HG03060 (cell line): Measurements from ENCODE around the gene CHST11.
A peak's percentile ranks its signal among the peaks of the same experiment; 100 is the strongest.

Experiments
- ATAC-seq: cut with Tn5 transposase; IDR thresholded peaks from one replicate; pipeline ENCODE4 v1.9.1; 2021; ENCODE audit warnings: low read depth, moderate number of reproducible peaks; ENCODE audit not compliant: unreplicated experiment

The CHST11 gene

DNA sequence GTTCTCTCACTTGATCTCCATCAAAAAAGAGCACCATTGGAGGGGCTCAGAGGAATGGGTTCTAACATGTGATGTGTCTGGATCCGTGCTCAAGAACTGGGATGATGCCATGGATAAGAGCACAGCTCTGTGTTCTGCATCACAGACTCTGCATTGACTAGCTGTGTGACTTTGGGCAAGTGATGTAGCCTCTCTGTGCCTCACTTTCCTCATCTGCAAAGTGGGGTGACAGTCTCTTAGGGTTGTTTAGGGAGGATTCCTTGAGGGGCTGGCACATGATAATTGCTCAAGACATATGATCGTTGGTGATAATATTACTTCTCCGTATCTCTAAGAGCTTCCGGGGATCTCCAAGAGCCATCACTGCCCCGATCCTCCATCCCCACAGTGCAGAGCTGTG lies 202.3 kb downstream of the CHST11 start:
- ATAC-seq, result no peak

- ATAC-seq, result no peak
These were observed 205.5 kb downstream of the CHST11 start for GRCh38 chr12:104662203-104662602.

DNA sequence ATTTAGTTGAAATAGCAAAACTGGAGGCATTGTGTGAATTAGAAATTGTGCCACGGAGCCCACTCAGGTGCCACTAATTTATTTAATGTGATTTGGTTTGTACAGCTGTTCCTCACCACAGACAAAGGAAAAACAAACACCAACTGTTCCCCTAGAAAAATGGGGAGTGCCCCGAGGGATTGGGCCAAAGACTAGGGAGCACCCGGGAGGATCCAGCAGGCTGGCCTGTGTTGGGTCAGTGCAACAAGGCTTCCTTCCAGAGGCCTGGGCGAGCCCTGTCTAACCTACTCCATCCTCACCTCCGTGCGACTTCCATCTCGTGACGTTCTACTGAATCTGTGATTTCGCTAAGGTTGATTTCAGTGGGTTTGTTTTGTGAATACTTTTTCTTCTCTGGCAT lies 206.2 kb downstream of the CHST11 start:
- ATAC-seq, result no peak

- no peak for ATAC-seq
These were observed 207.6 kb downstream of the CHST11 start for GRCh38 chr12:104664351-104664750.

DNA sequence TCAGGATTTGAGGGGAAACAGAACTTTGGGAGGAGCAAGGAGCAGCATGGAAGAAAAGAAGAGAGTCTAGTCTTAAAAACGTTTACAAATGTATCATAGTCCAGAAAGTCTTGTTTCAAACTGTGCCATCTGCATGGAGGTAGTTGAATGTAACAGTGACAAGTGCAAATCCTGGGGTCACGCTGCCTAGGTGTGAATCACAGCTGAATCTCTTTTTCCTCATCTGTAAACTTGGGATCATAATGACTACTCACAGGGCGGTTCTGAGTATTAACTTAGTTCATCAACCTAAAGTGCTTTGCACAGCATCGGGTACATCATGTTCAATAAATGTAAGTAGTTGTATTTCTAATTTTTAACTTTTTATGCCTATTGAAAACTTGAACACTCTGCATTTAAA lies 208.5 kb downstream of the CHST11 start:
- ATAC-seq, result no peak

DNA sequence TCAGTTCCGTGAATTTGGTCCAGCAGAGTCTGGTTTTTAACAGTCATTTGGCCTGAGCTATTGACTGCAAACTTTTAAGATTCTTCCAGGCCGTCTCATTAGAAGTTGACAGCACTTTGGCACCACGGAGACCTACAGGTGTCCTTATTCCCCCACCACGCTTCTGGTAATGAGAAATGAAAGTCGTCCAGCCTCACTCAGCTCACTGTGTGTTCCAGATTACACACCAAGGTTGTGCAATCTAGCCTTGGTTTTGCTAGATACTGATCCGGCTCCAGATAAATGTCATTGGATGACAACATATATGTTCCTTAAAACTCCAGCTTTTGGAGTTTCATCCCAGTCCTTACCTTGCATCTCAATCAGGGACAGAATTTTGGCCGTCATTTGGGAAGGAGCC lies 210.4 kb downstream of the CHST11 start:
- no peak for ATAC-seq

- no peak for ATAC-seq
These were observed 211.5 kb downstream of the CHST11 start for GRCh38 chr12:104668274-104668718.

DNA sequence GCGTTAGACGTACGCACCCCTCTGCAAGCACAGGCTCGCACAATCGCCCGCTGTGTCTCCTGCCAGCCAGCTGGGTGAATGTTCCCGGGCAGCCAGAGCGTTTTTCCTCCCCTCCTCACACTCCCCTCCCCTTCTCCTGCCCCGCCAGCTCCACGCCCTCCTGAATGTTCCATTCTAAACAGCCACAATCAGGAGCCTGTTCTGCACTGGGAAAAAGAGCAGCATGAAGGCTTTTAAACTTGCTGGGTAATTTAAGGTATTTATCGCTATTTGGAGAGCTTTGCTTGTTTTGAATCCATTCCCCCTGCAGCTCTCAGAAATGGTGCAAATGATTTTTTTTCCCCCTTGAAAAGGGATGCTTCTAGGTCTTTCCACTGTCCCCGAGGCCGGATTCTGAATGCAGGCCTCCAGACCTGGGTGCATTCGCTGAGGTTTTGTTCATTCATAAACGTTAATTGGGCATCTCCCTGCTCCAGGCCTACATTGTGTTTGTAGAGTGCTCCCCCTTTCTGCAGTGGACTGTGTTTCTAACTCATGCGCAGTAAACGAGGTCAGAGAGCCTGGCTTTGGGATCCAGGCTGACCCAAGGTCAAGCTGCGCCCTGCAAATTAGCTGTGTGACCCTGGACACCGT lies 212.5 kb downstream of the CHST11 start:
- ATAC-seq, result no peak

DNA sequence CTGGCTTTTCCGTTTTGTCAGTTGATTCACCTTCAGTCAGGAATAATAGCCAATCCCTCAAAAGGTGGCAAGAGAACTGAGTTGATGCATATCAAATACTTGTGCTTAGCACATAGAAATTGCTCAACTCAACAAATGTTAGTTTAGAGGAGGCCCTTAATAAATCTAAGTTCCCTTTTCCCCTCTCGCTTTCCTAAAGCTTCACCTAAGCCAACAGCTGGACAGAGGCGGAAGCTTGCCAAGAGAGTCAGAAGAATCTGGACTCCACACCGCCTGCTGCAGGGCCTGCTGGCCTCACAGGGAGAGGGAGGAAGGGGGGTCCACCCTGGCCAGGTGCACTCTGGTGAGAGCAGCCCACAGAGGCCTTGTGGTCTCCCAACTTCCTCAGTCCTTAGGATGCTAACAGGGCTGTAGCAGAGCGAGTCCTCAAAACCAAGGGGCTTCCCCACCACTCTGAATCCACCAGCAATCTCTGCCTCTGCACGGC lies 213.1 kb downstream of the CHST11 start:
- no peak for ATAC-seq

GRCh38 chr12:104670439-104671408 lies 214.0 kb downstream of the CHST11 start:
- no peak for ATAC-seq

DNA sequence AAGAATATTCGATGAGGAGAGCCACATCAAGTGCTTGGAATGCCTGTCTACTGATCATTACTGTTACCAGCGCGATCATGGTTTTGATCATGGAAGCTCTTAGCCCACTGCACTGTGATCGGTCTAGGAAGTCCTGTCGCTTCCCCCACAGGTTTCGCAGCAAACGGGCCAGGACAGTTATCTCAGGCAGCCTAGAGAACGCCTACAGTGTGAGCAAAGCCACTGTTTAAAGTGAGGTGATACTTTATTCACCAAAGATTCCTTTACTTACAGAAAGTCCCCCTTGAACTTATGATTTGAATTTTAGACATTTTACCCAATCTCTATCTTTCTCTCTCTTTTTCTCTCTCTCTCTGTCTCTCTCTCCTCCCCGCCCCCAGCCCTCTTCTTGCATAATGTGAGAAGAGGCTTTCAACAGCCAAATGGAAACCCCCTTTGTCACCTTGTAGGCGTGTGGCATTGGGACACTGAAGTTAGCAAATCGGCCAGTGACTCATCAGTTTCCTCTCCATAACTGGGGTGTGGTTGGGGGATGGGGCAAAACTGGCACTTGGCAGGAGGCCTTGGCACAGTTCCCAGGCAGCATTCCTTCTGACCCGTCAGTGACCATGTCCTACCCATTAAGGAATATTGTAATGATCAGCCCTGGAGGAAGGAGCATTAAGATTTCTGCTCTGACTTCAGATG lies 214.8 kb downstream of the CHST11 start:
- ATAC-seq, result peak; percentile 64

DNA sequence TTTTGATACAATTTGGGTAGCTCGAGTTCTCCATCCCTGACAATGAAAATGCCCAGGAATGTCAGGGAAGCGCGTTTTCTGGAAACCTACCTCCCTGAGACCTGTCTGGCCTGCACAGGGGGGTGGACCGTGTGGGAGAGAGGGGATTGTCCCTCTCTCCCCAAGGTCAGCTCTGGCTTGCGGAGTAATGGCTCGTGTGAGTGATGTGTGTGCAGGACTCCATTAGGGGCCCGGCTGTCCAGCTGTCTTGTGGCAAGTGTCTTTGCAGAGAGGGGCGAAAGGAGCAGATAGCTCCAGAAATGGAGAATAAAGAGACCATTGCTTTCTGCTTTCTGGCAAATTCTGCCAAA lies 215.3 kb downstream of the CHST11 start:
- ATAC-seq, result no peak

GRCh38 chr12:104672501-104673265 lies 215.9 kb downstream of the CHST11 start:
- no peak for ATAC-seq

- no peak for ATAC-seq
These were observed 216.5 kb downstream of the CHST11 start for GRCh38 chr12:104673294-104673693.

DNA sequence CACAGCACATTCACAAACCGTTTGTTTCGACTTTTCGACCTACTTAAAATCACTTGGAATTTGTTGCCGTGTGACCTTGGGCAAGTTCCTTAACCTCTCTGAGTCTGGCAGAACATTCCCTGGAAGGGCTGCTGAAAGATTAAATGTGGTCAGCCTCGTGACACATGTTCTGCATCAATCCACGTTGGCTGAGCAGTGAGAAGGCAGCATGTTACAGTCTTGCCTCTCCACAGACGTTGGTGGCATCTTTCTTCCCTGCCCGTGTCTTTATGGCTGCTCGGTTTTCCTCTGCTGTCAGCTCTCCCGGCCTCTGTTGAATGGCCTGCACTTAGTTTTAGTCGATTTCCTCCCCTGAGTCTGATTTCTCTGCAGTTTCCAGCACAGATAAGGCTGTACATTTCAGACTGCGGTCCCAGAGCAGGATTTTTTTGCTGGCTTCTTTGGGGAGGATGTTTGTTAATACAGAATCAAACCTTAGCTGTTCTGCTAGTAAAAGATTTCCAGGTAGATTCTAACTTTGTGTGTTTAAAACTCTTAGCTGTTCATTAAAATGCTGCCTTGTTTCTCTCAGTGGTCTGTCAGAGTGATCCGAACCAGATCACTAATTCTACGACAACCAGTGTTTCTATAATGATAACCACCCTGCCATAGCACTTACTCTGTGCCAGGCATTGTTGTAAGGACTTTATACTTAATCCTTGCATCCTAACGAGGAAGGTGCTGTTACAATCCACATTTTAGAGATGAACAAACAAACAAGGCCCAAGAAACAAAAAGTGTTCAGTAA lies 217.1 kb downstream of the CHST11 start:
- ATAC-seq, result no peak

GRCh38 chr12:104676636-104677035 lies 219.9 kb downstream of the CHST11 start:
- no peak for ATAC-seq

DNA sequence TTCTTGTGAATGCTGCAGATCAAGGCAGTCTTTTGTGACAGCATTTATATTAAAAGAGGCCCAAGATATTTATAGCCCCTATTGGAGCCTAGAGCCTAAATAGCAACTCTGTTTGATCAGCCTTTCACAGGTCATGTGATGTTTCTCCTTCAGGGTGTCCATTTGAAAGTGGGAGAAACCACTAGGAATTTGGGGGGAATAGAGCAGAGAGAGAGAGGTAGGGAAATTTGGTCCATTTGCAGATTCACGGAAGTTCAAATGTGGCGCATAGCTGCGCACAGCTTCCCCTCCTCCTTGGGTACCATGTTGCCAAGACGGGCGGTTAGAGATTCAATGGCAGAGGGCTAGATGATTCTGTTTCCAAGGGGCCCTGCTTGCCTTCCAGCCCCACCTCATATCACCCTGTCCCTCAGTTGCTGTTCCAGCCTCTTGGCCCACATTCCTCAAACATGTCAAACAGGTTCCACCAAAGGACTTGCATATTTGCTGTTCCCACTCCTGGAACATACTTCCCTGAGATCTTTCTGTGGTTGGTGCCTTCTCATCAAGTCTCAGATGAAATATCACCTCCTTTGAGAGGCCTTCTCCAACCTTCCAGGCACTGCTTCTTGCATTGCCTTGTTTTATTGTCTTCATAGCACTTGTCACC lies 220.8 kb downstream of the CHST11 start:
- ATAC-seq, result no peak

- no peak for ATAC-seq
These were observed 223.3 kb downstream of the CHST11 start for GRCh38 chr12:104680070-104680469.

- no peak for ATAC-seq
These were observed 223.7 kb downstream of the CHST11 start for GRCh38 chr12:104680491-104680890.
